SW 1271 (cell line): ENCODE results near the gene LDLRAD4.

Source experiments
- DNase-seq, 2 experiments: peaks; one replicate each; lab custom pipeline; 2025; lab: John Stamatoyannopoulos, UW

LDLRAD4 gene

GRCh38 chr18:13617826-13618515, 399.4 kb downstream of the LDLRAD4 start:
- no peak for DNase-seq

GRCh38 chr18:13618760-13619438, 400.3 kb downstream of the LDLRAD4 start:
- no peak for DNase-seq

DNA sequence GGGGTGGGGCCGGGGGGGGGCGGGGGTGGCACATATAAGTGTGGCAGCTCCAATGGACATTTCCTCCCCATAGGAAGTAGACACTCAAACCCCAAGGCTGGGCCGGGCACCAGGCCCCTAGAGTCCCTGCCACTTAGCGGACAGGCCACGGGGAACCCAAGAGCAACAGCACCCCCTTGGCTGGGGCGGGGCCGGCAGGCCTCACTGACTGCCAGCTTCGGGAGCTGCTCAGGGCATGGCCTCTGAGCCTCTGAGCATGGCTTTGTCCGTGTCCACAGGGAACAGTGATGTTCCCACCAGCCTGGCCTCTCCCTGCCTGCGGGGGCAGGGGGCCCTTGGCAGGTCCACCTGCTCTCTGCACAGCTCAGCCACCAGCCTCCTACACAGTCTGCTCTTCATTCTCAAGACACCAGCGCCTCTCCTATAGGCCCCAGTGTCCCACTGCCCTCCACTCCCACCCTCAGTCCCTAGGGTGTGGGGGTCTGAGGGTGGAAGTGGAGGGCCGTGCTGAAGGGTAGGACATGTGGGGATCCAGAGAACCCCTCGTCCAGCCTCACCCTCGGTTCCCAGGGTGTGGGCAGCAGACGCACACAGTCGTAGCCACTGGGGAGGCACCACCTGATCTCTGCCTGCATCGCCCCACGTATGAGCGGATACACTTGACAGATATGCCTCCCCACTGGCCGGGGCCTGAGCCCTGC, 401.1 kb downstream of the LDLRAD4 start:
- DNase-seq = no peak

DNA sequence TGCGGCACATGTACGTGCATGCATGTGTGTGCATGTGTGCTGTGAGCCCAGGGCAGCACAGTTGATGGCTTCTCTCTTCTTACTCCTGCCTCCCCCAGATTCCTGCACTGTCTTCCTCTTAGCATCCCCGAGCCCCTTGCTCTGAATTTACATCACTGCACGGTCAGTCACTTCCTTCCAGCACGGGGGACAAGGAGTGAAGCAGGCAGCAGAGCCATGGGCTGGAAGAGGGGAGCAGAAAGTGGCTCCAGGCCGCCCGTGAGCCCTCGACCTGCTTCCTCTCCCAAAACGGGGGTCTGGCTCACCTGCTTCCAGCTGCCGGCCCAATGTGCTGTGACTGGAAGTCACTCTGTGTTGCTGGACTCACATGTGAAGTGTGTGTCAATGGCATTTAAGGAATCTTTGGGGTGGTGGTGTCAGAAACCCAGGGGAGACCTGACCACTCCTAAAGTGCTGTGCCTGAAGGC, 401.7 kb downstream of the LDLRAD4 start:
- no peak for DNase-seq

- DNase-seq = no peak
These were observed 402.4 kb downstream of the LDLRAD4 start for GRCh38 chr18:13620818-13621445.

DNA sequence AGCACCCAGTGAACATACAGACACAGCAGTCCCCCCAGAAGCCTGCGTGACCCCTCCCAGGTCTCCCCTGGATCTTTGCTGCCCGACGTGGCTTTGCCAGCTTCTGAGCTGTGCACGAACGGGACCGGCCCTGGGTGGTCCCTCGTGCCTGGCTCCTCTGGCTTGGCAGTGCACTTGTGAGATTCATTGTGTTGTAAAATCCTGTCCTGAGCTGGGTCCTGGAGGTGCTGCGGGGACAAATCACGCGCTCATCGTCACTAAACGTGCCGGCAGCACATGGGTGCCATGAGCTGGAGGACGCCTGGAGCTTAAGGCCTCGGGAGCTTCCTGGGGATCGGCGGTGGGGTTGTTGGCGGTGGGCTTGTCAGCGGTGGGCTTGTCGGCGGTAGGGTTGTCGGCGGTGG, 402.9 kb downstream of the LDLRAD4 start:
- no peak for DNase-seq

GRCh38 chr18:13621886-13622619, 403.5 kb downstream of the LDLRAD4 start:
- DNase-seq = no peak

DNA sequence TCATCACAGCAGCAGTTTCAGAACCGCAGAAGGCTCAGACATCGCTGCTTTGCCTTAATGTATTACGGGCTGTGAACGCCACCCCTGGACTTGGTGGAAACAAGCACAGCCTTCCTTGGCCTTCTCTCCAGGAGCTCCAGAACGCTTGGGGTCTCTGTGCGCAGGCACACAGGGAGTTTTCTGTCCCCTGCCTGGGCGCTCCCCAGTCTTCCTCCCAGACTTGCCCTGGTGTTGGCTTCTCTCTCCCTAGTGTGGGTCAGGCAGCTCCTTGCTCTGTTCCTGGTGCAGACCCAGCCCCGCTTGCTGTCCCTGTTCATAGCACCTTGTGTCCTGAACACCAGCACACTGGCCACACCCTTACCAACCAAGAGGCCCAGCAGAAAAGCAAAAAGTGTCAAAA, 404.2 kb downstream of the LDLRAD4 start:
- no peak for DNase-seq

GRCh38 chr18:13623348-13623747, 404.8 kb downstream of the LDLRAD4 start:
- DNase-seq = no peak

- no peak for DNase-seq
These were observed 405.3 kb downstream of the LDLRAD4 start for GRCh38 chr18:13623871-13624270.

DNA sequence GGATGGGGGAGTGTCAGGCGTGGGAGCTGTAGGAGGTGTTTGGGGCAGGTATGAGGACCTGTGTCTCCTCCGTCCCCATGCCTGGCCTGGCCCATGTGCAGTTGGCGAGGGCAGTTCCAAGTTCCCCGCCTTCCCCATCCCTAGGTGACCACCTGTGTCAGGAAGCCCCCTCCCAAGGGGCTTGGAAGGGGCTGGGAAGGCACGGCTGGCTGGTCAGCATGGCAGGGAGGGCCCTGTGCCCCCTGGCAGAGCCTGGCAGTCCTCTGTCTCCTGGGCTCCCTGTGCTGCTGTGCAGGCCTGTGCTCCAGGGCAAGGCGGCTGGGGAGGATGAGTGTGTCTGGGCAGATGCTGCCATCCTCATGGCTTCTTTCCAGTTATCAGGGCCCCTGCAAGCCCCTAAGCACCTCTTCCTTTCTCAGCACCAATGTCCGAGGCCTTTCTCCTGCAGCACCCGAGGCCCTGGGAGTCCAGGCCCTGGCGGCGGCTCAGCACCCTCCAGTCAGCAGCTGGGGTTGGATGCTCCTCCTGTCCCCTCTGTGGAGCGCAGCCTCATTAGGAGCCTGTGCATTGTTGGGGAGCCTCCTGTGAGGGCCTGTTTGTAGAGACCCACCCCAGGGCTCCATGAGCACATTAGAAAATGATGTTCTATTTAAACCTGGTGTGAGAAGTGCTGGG, 406.1 kb downstream of the LDLRAD4 start:
- no peak for DNase-seq

DNA sequence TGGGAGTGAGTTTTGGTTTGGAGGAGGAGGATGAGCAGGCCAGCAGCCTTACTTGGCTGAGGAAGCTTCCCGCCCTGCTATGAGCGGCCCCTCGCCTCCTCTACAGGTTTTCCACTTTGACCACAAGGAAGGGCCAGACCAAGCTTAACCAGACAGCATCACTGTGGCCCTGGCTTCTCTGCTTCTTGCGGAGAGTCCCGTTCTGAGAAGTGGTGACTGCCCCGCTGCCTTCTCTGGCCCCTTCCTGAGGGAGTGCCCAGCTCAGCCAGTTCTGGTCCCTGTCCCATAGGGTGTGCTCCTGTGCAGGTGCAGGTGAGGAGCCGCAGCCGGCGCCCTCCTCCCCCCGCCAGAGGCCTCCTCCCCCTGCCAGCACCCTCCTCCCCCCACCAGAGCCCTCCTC, 406.8 kb downstream of the LDLRAD4 start:
- no peak for DNase-seq

GRCh38 chr18:13625843-13626543, 407.4 kb downstream of the LDLRAD4 start:
- no peak for DNase-seq

DNA sequence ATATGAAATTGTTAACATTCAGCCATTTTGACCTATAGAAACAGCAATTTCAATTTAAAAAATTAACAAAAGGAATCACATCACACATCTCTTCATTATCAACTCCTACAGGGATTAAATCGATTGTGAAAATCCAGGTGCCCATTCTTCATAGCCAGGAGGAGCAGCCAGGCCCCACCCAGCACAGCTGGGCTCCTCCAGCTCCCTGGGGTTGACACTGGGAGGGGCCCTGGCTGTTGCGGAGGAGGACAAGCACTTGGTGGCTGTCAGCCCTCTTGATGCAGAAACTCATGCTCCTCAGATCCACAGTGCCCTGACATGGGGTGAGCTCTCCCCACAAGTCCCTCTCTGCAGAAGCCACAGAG, 408.0 kb downstream of the LDLRAD4 start:
- DNase-seq = no peak

GRCh38 chr18:13627639-13628038, 409.1 kb downstream of the LDLRAD4 start:
- no peak for DNase-seq

DNA sequence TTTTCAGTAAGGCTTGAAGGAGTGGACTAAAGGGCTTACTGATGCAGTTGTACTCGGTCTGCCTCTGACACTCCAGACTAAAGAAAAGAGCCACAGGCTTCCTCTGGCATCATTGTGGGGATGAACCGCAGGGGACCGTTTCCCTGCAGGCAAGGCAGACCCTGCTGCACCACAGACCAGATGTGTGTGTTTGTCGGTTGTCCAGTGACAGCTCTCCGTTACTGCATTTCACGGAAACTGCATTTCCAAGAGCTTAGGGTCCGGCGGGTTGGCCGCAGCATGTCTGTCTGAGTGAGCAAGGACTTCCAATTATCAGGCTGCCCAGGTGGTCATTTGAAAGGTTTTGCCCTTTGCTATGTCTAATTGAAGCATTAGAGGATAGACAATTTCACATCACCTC, 409.7 kb downstream of the LDLRAD4 start:
- no peak for DNase-seq

DNA sequence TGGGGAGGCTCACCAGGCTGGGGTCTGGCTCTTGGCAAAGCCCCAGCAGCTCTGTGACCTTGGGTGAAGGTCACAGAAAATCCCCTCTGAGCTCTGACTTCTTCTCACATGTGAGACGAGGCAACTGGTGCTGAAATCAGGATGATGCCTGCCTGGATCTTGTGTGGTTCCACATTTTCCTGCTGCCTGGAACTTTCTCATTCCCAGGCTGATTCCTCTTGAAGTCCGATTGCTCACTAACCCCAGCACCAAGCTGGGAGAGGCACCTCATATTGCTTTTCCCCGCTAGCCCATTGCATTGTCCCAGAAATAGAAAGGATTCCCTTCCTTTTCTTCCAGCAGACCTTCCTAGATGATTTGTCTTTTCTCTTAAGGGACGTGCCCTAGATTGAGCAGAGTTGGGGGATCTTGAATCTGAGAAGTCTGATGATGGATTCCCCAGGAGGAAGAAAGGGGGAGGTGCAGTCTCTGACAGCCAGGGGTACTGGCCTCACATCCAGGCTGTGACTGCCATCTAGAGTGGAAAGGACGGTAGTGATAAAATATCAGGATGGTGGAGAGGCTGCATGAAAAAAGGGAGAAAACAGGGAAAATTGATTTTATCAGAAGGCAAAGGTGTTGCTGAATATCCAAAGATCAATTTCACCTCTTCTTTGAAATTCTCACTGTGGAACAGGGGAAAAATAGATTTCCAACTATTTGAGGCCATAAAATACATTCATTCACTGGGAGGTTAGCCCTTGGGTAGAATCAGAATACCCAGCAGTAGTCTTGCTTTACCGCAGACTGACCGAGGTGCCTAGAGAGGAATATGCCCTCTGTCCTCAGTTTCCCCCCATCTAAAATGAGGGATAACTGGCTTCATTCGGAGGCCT, 411.5 kb downstream of the LDLRAD4 start:
- DNase-seq = peak; percentile 16 to 49

DNA sequence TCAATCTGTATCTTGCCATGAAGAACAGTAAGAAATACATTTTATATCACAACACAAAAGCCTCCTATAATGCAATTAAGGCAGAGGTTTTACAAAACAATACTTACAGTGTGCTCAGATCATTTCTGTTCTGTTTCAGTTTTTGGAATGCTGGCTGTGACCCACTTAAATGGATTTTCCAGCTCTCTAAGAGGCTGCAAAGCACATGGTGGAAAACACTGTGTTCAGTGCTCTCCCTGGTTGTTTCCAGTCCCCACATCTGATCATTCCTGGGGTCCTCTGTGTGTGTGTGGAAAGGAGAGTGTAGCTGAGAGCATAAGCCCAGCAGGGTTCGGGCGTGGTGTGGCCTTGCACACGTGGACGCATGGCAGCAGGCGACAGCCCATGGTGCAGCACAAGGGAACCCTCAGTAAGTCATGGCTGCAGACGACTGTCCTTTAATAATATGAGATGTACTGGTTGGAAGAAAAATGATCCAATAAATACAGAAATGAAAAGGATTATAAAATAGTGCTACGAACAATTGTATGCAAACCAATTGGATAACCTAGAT, 412.2 kb downstream of the LDLRAD4 start:
- no peak for DNase-seq

GRCh38 chr18:13633700-13634099, 415.1 kb downstream of the LDLRAD4 start:
- no peak for DNase-seq
